Fibroblast of lung (primary cell): Measurements from ENCODE around the gene ARHGAP18.

Experiments
- EZH2 ChIP-seq: IDR thresholded peaks from 2 replicates; pipeline ENCODE4 v1.5.1; 2012; ENCODE audit warnings: low read length, control low read depth, mild to moderate bottlenecking; ENCODE audit errors: missing control alignments
- TF ChIP-seq, protein P1 (sequence below), 2 donors: IDR thresholded peaks in 1 of 2; conservative IDR thresholded peaks in 1 of 2; 1 replicate in 1 of 2; 2 replicates in 1 of 2; pipeline ENCODE4 v1.5.1; 2011 to 2012; ENCODE audit warnings: low read length in 2 of 2, control low read depth in 1 of 2, inconsistent platforms in 1 of 2, low read depth in 1 of 2, mild to moderate bottlenecking in 1 of 2

DNA sequence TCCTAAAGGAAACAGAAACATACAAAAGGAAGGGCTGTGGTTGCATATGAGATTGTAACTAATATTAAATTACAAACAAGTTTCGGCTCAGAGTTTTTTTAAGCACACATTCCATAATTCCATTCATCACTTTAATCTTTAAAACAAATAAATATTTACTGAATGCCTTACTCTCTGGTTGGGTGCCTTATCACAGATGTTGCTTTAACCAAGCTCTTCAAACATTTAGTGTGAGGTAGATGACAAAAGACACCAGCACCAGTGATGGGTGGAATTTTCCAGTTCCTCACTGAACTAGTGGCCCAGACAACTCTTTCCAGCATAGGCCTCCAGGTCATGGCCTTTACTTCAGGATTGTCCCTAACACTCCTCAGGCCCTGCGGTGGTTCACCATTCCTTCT lies 58.7 kb downstream of the ARHGAP18 start:
- TF ChIP-seq, protein P1, sequence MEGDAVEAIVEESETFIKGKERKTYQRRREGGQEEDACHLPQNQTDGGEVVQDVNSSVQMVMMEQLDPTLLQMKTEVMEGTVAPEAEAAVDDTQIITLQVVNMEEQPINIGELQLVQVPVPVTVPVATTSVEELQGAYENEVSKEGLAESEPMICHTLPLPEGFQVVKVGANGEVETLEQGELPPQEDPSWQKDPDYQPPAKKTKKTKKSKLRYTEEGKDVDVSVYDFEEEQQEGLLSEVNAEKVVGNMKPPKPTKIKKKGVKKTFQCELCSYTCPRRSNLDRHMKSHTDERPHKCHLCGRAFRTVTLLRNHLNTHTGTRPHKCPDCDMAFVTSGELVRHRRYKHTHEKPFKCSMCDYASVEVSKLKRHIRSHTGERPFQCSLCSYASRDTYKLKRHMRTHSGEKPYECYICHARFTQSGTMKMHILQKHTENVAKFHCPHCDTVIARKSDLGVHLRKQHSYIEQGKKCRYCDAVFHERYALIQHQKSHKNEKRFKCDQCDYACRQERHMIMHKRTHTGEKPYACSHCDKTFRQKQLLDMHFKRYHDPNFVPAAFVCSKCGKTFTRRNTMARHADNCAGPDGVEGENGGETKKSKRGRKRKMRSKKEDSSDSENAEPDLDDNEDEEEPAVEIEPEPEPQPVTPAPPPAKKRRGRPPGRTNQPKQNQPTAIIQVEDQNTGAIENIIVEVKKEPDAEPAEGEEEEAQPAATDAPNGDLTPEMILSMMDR (conservative IDR thresholded peaks at IDR 0.05 in 1 of 2, IDR thresholded peaks at IDR 0.05 in 1 of 2; ENCODE audit: low read depth in 1 of 2, low read length in 2 of 2): no peak
- no peak for TF ChIP-seq EZH2
